MCF 10A (cell line): ENCODE data around the gene ZMYM3. TPM values are rescaled to one million over a fixed set of nuclear protein-coding genes. Genes with fewer than 3 reads are reported as not detected.

Experiments used
- BruUV-seq: library from RNA; stranded (reverse); fragments of 400-500 nt; replicated peaks from 2 replicates; lab custom pipeline; 2021; lab: Mats Ljungman, UMichigan
- CTCF ChIA-PET: fragments of 300-600 bp; sonication (Branson Sonifier 250); formaldehyde crosslinking; extraction: SDS; loops from one replicate; lab custom pipeline; 2021; ENCODE audit warnings: antibody characterized with exemption, inconsistent platforms; lab: Yijun Ruan, JAX
- POLR2A ChIA-PET: fragments of 300-600, 350-650 bp; sonication (Branson Sonifier 250); formaldehyde crosslinking; extraction: SDS; loops from one replicate; lab custom pipeline; 2020; ENCODE audit warnings: antibody characterized with exemption, inconsistent platforms; lab: Yijun Ruan, JAX
- DNase-seq: peaks from one replicate; pipeline ENCODE4 v3.0.0-alpha.2; 2018; ENCODE audit not compliant: unreplicated experiment
- H3K27ac Mint-ChIP-seq: one replicate; pipeline ENCODE4 v1.8.0; 2022; ENCODE audit warnings: mild to moderate bottlenecking, low read depth, mixed read lengths; ENCODE audit not compliant: unreplicated experiment
- H3K27me3 Mint-ChIP-seq: one replicate; pipeline ENCODE4 v1.8.0; 2022; ENCODE audit warnings: mixed read lengths; ENCODE audit not compliant: insufficient read depth, unreplicated experiment
- H3K36me3 Mint-ChIP-seq: one replicate; pipeline ENCODE4 v1.8.0; 2022; ENCODE audit warnings: mild to moderate bottlenecking, moderate library complexity, mixed read lengths; ENCODE audit not compliant: insufficient read depth, unreplicated experiment
- H3K4me1 Mint-ChIP-seq: one replicate; pipeline ENCODE4 v1.8.0; 2022; ENCODE audit warnings: mixed read lengths; ENCODE audit not compliant: insufficient read depth, unreplicated experiment
- H3K4me3 Mint-ChIP-seq: one replicate; pipeline ENCODE4 v1.8.0; 2022; ENCODE audit warnings: mild to moderate bottlenecking, moderate library complexity, mixed read lengths; ENCODE audit not compliant: unreplicated experiment
- H3K9me3 Mint-ChIP-seq: one replicate; pipeline ENCODE4 v1.8.0; 2022; ENCODE audit warnings: mixed read lengths; ENCODE audit not compliant: unreplicated experiment
- CTCF ChIP-seq: fragments of 200-600 bp; IDR thresholded peaks from one replicate; pipeline ENCODE4 v1.8.0; 2022; ENCODE audit warnings: antibody characterized with exemption, mild to moderate bottlenecking; ENCODE audit not compliant: unreplicated experiment
- intact Hi-C: fragments of 100-400 bp; cut with micrococcal nuclease; formaldehyde crosslinking; loops from 2 replicates; pipeline ENCODE4 v1.14.1; 2022
- total RNA-seq: library from RNA; stranded (reverse); gene quantifications from 2 replicates; pipeline ENCODE4 v1.2.3, GENCODE V29; 2022

ZMYM3 gene
- total RNA-seq, 1 experiment from 2014 or later, result 8.4 TPM

- H3K4me3 Mint-ChIP-seq, result no peak overlapping the region
Measured at GRCh38 chrX:71251466-71251973, 2.4 kb downstream of the ZMYM3 start.

GRCh38 chrX:71250841-71251240 lies 3.1 kb downstream of the ZMYM3 start:
- DNase-seq, result no peak
- H3K9me3 Mint-ChIP-seq, result no peaks in the 10 kb centered on the region
- BruUV-seq, result no TSS peak
- TF ChIP-seq CTCF, result no peak
- H3K27ac Mint-ChIP-seq, result no peak overlapping the region
- ChIA-PET POLR2A (no interaction called here), CTCF (no interaction called here)
- no peak overlapping the region for H3K4me3 Mint-ChIP-seq
- peaks cover 8% of the 10 kb centered on the region for H3K4me1 Mint-ChIP-seq
- H3K36me3 Mint-ChIP-seq, result peaks cover 26% of the 10 kb centered on the region
- intact Hi-C loops, result loop anchor here (5.0 kb wide), 1 partner anchor 116 kb away; the partner anchor contains the start of gene TAF1
- peaks cover 34% of the 10 kb centered on the region for H3K27me3 Mint-ChIP-seq

More at GRCh38 chrX:71251466-71251973, 2.4 kb downstream of the ZMYM3 start:
- H3K9me3 Mint-ChIP-seq, result no peaks in the 10 kb centered on the region
- ChIA-PET POLR2A (no interaction called here), CTCF (no interaction called here)
- no TSS peak for BruUV-seq
- H3K27me3 Mint-ChIP-seq, result peaks cover 28% of the 10 kb centered on the region
- H3K27ac Mint-ChIP-seq, result no peak overlapping the region
- TF ChIP-seq CTCF, result no peak
- peaks cover 23% of the 10 kb centered on the region for H3K36me3 Mint-ChIP-seq
- peaks cover 8% of the 10 kb centered on the region for H3K4me1 Mint-ChIP-seq
- no peak for DNase-seq
- intact Hi-C loops, result loop anchor here (5.0 kb wide), 1 partner anchor 116 kb away; the partner anchor contains the start of gene TAF1

- Mint-ChIP-seq H3K27me3 (peaks cover 41% of the 10 kb centered on the region), H3K27ac (no peak overlapping the region), H3K4me1 (no peaks in the 10 kb centered on the region), H3K9me3 (no peaks in the 10 kb centered on the region), H3K36me3 (peaks cover 38% of the 10 kb centered on the region), H3K4me3 (no peak overlapping the region)
- ChIA-PET POLR2A (no interaction called here), CTCF (no interaction called here)
- no peak for DNase-seq
- intact Hi-C loops, result no loop called here
- no TSS peak for BruUV-seq
- no peak for TF ChIP-seq CTCF
Measured at GRCh38 chrX:71245159-71245558, 8.8 kb downstream of the ZMYM3 start.

GRCh38 chrX:71244359-71245128 lies 9.4 kb downstream of the ZMYM3 start:
- H3K4me1 Mint-ChIP-seq, result no peaks in the 10 kb centered on the region
- no peak overlapping the region for H3K4me3 Mint-ChIP-seq
- H3K36me3 Mint-ChIP-seq, result peaks cover 35% of the 10 kb centered on the region
- no TSS peak for BruUV-seq
- H3K27me3 Mint-ChIP-seq, result peaks cover 47% of the 10 kb centered on the region
- DNase-seq, result no peak
- H3K9me3 Mint-ChIP-seq, result no peaks in the 10 kb centered on the region
- TF ChIP-seq CTCF, result no peak
- ChIA-PET POLR2A (no interaction called here), CTCF (interaction anchor here (0.5 kb wide), 1 partner anchor 69 kb away, joined by 4 read pairs; no protein-coding TSS in a partner anchor)
- no peak overlapping the region for H3K27ac Mint-ChIP-seq
- intact Hi-C loops, result no loop called here
